H9 (cell line): ENCODE results near the gene ITGBL1. TPM values are rescaled to one million over a fixed set of nuclear protein-coding genes. Genes with fewer than 3 reads are reported as not detected.

Experiments used
- DNase-seq: peaks from one replicate; pipeline ENCODE4 v3.0.0-alpha.2; 2017
- H2AFZ ChIP-seq: one replicate; pipeline ENCODE4 v1.6.1; 2013; ENCODE audit warnings: mild to moderate bottlenecking, low read length, control low read depth, moderate library complexity
- H2AK5ac ChIP-seq: 2 replicates; pipeline ENCODE4 v1.6.1; 2013; ENCODE audit warnings: low read length, control low read depth, mixed read lengths; ENCODE audit not compliant: insufficient read length
- H2BK120ac ChIP-seq: one replicate; pipeline ENCODE4 v1.6.1; 2013; ENCODE audit warnings: low read depth, mild to moderate bottlenecking, low read length, control low read depth, inconsistent platforms; ENCODE audit not compliant: poor library complexity, severe bottlenecking
- H2BK12ac ChIP-seq: 2 replicates; pipeline ENCODE4 v1.6.1; 2013; ENCODE audit warnings: low read length, control low read depth, mixed read lengths, low read depth; ENCODE audit not compliant: insufficient read length
- H2BK15ac ChIP-seq: 2 replicates; pipeline ENCODE4 v1.6.1; 2013; ENCODE audit warnings: low read depth, low read length, control low read depth
- H2BK20ac ChIP-seq: one replicate; pipeline ENCODE4 v1.6.1; 2013; ENCODE audit warnings: low read depth, mild to moderate bottlenecking, low read length, control low read depth, inconsistent platforms; ENCODE audit not compliant: poor library complexity, severe bottlenecking
- H2BK5ac ChIP-seq: 2 replicates; pipeline ENCODE4 v1.6.1; 2013; ENCODE audit warnings: low read length, control low read depth, mixed read lengths; ENCODE audit not compliant: insufficient read length
- H3K14ac ChIP-seq: 2 replicates; pipeline ENCODE4 v1.6.1; 2013; ENCODE audit warnings: low read length, control low read depth; ENCODE audit not compliant: insufficient read depth
- H3K18ac ChIP-seq: 2 replicates; pipeline ENCODE4 v1.6.1; 2013; ENCODE audit warnings: low read depth, mild to moderate bottlenecking, mixed read lengths, low read length, control low read depth; ENCODE audit not compliant: insufficient read length
- H3K23ac ChIP-seq: 2 replicates; pipeline ENCODE4 v1.6.1; 2013; ENCODE audit warnings: low read length, control low read depth, mixed read lengths, low read depth; ENCODE audit not compliant: insufficient read length
- H3K23me2 ChIP-seq: 2 replicates; pipeline ENCODE4 v1.6.1; 2013; ENCODE audit warnings: low read depth, mild to moderate bottlenecking, mixed read lengths, low read length, control low read depth; ENCODE audit not compliant: insufficient read length, poor library complexity, severe bottlenecking
- H3K27ac ChIP-seq: 2 replicates; pipeline ENCODE4 v1.5.1; 2013; ENCODE audit warnings: low read length, control low read depth, mixed read lengths, low read depth; ENCODE audit not compliant: insufficient read length
- H3K27me3 ChIP-seq: 2 replicates; pipeline ENCODE4 v1.6.1; 2013; ENCODE audit warnings: low read length, control low read depth, inconsistent platforms; ENCODE audit not compliant: insufficient read depth
- H3K4ac ChIP-seq: 2 replicates; pipeline ENCODE4 v1.6.1; 2013; ENCODE audit warnings: low read depth, mild to moderate bottlenecking, control low read depth, inconsistent platforms, low read length, moderate library complexity
- H3K4me1 ChIP-seq: 2 replicates; pipeline ENCODE4 v1.6.1; 2013; ENCODE audit warnings: low read length, control low read depth, inconsistent platforms; ENCODE audit not compliant: insufficient read depth
- H3K4me2 ChIP-seq: 2 replicates; pipeline ENCODE4 v1.6.1; 2013; ENCODE audit warnings: low read length, control low read depth, mixed read lengths; ENCODE audit not compliant: insufficient read length, insufficient read depth
- H3K56ac ChIP-seq: 2 replicates; pipeline ENCODE4 v1.6.1; 2013; ENCODE audit warnings: low read depth, mild to moderate bottlenecking, mixed read lengths, low read length, control low read depth; ENCODE audit not compliant: insufficient read length
- H3K79me1 ChIP-seq: 2 replicates; pipeline ENCODE4 v1.6.1; 2013; ENCODE audit warnings: low read depth, mild to moderate bottlenecking, moderate library complexity, low read length, control low read depth, inconsistent platforms; ENCODE audit not compliant: insufficient read depth, poor library complexity, severe bottlenecking
- H3K79me2 ChIP-seq: 2 replicates; pipeline ENCODE4 v1.6.1; 2013; ENCODE audit warnings: low read length, control low read depth, inconsistent platforms; ENCODE audit not compliant: insufficient read depth
- H3K9ac ChIP-seq: 2 replicates; pipeline ENCODE4 v1.6.1; 2013; ENCODE audit warnings: low read length, control low read depth, mixed read lengths; ENCODE audit not compliant: insufficient read length; ENCODE audit errors: extremely low read depth
- H3K9me3 ChIP-seq: one replicate; pipeline ENCODE4 v1.6.1; 2013; ENCODE audit warnings: low read depth, low read length, inconsistent platforms; ENCODE audit not compliant: control insufficient read depth
- H3T11ph ChIP-seq: one replicate; pipeline ENCODE4 v1.6.1; 2013; ENCODE audit warnings: mild to moderate bottlenecking, low read length, control low read depth, inconsistent platforms
- H4K20me1 ChIP-seq: one replicate; pipeline ENCODE4 v1.6.1; 2013; ENCODE audit not compliant: control insufficient read depth, insufficient read length, insufficient read depth
- H4K5ac ChIP-seq: 2 replicates; pipeline ENCODE4 v1.6.1; 2013; ENCODE audit warnings: low read depth, mild to moderate bottlenecking, mixed read lengths, low read length, control low read depth; ENCODE audit not compliant: insufficient read length
- H4K8ac ChIP-seq: replicated peaks from 2 replicates; pipeline ENCODE4 v1.6.1; 2013; ENCODE audit warnings: low read length, control low read depth, mixed read lengths, low read depth; ENCODE audit not compliant: insufficient read length
- H4K91ac ChIP-seq: 2 replicates; pipeline ENCODE4 v1.6.1; 2013; ENCODE audit warnings: low read depth, mild to moderate bottlenecking, moderate library complexity, mixed read lengths, low read length, control low read depth; ENCODE audit not compliant: insufficient read length
- H3K27ac Mint-ChIP-seq, 3 experiments: 2 replicates in 2 of 3; 3 replicates in 1 of 3; pipeline ENCODE4 v1.8.0; 2020 to 2021; ENCODE audit warnings: mixed read lengths in 3 of 3, mild to moderate bottlenecking in 1 of 3, moderate library complexity in 1 of 3
- H3K27me3 Mint-ChIP-seq: 2 replicates; pipeline ENCODE4 v1.8.0; 2021; ENCODE audit warnings: low read depth, mild to moderate bottlenecking, moderate library complexity, mixed read lengths
- H3K36me3 Mint-ChIP-seq, 3 experiments: 2 replicates in 2 of 3; 3 replicates in 1 of 3; pipeline ENCODE4 v1.8.0; 2020 to 2021; ENCODE audit warnings: low read depth in 3 of 3, mixed read lengths in 3 of 3; ENCODE audit not compliant: insufficient read depth in 1 of 3
- H3K4me1 Mint-ChIP-seq, 2 experiments: 2 replicates each; pipeline ENCODE4 v1.8.0; 2020; ENCODE audit warnings: mixed read lengths in 2 of 2
- H3K4me3 Mint-ChIP-seq, 2 experiments: 2 replicates in 1 of 2; 3 replicates in 1 of 2; pipeline ENCODE4 v1.8.0; 2020 to 2021; ENCODE audit warnings: mild to moderate bottlenecking in 2 of 2, mixed read lengths in 2 of 2, moderate library complexity in 1 of 2
- H3K9me3 Mint-ChIP-seq, 2 experiments: 2 replicates in 1 of 2; 3 replicates in 1 of 2; pipeline ENCODE4 v1.8.0; 2020; ENCODE audit warnings: mild to moderate bottlenecking in 2 of 2, mixed read lengths in 2 of 2, moderate library complexity in 1 of 2
- CTCF ChIP-seq: fragments of 200-600 bp; sonication (generic); conservative IDR thresholded peaks from 3 replicates; pipeline ENCODE4 v1.8.0; 2021; ENCODE audit warnings: antibody characterized with exemption, mild to moderate bottlenecking
- total RNA-seq: library from RNA; stranded (reverse); gene quantifications from 2 replicates; pipeline ENCODE4 v1.2.1, GENCODE V29; 2021

Gene ITGBL1
- total RNA-seq, 1 experiment from 2014 or later: not detected

- Histone ChIP-seq H2BK5ac (no peak overlapping the region), H2BK120ac (no peak overlapping the region), H4K20me1 (no peaks in the 10 kb centered on the region), H3K14ac (no peak overlapping the region), H3K56ac (no peak overlapping the region), H3K4me2 (no peak overlapping the region), H3T11ph (no peak overlapping the region), H3K27ac (no peak overlapping the region), H3K23ac (no peak overlapping the region), H4K8ac (no peak overlapping the region), H4K5ac (no peak overlapping the region), H3K9ac (no peak overlapping the region), H4K91ac (no peak overlapping the region), H3K23me2 (no peaks in the 10 kb centered on the region), H3K79me1 (no peaks in the 10 kb centered on the region), H3K4ac (no peak overlapping the region), H2BK12ac (no peak overlapping the region), H2BK15ac (no peak overlapping the region), H2BK20ac (no peak overlapping the region), H3K9me3 (no peaks in the 10 kb centered on the region), H3K27me3 (no peaks in the 10 kb centered on the region), H3K79me2 (no peaks in the 10 kb centered on the region), H3K4me1 (no peaks in the 10 kb centered on the region), H2AFZ (no peak overlapping the region), H3K18ac (no peak overlapping the region), H2AK5ac (no peak overlapping the region)
- H3K4me3 Mint-ChIP-seq: no peak overlapping the region
- no peaks in the 10 kb centered on the region; a peak in 1 of 7 replicates for H3K36me3 Mint-ChIP-seq
- H3K27ac Mint-ChIP-seq: no peak overlapping the region
- TF ChIP-seq CTCF: no peak
- no peaks in the 10 kb centered on the region for H3K4me1 Mint-ChIP-seq
- DNase-seq: no peak
- no peaks in the 10 kb centered on the region; a peak in 1 of 5 replicates for H3K9me3 Mint-ChIP-seq
- no peaks in the 10 kb centered on the region; the same call in 1 of the 2 replicates for H3K27me3 Mint-ChIP-seq
Measured at GRCh38 chr13:101648766-101649487, 196.5 kb downstream of the ITGBL1 start.
